ENCODE measurements around the gene ACSF3. TPM values are rescaled to one million over a fixed set of nuclear protein-coding genes. Genes with fewer than 3 reads are reported as not detected.
A peak's percentile ranks its signal among the peaks of the same experiment; 100 is the strongest.

The ACSF3 gene
- total and polyA plus RNA-seq, 2 of the 4 experiments (the other 2 are of a cell fraction), result 9.5 to 14.2 TPM

GRCh38 chr16:89052191-89052889 is 41.3 kb upstream of the ACSF3 start:
- Histone ChIP-seq H3K36me3 (ENCODE audit: control insufficient read depth, insufficient read depth, low read length) (no peaks in the 10 kb centered on the region), H4K8ac (ENCODE audit: low read depth in 2 of 2, low read length in 2 of 2) (no peak overlapping the region), H3K23ac (ENCODE audit: low read depth, low read length) (no peak overlapping the region), H4K5ac (ENCODE audit: low read depth, low read length) (no peak overlapping the region), H3K9me1 (ENCODE audit: insufficient read depth, low read length) (no peaks in the 10 kb centered on the region), H2AK9ac (replicated peaks; ENCODE audit: low read depth, low read length, poor library complexity) (no peak overlapping the region), H3K4me3 (ENCODE audit: insufficient read depth, low read depth, low read length) (peak overlapping the region; percentile 26; the same call in 1 of the 2 replicates), H3K18ac (ENCODE audit: low read depth, low read length) (no peak overlapping the region), H2AK5ac (ENCODE audit: low read depth, low read length) (no peak overlapping the region), H3K9me3 (ENCODE audit: control insufficient read depth, insufficient read depth, low read length) (no peaks in the 10 kb centered on the region), H3K79me1 (ENCODE audit: low read depth in 1 of 2, low read length in 2 of 2) (no peaks in the 10 kb centered on the region), H2BK5ac (ENCODE audit: low read depth, low read length, poor library complexity, severe bottlenecking) (no peak overlapping the region), H3K9ac (ENCODE audit: low read depth, low read length) (no peak overlapping the region), H2BK120ac (ENCODE audit: low read depth, low read length) (no peak overlapping the region), H4K91ac (ENCODE audit: insufficient read depth, low read depth, low read length) (no peak overlapping the region), H2AFZ (replicated peaks; ENCODE audit: low read length, poor library complexity) (peak overlapping the region; percentile 29), H3K27me3 (ENCODE audit: control insufficient read depth, insufficient read depth, low read length) (peaks cover 36% of the 10 kb centered on the region), H3K14ac (replicated peaks; ENCODE audit: low read depth, low read length) (no peak overlapping the region), H3K27ac (ENCODE audit: insufficient read depth, low read length) (no peak overlapping the region; the same call in 1 of the 2 replicates), H3K4ac (ENCODE audit: low read depth, low read length) (no peak overlapping the region), H4K20me1 (ENCODE audit: insufficient read depth, low read length) (no peaks in the 10 kb centered on the region; the same call in 1 of the 2 replicates), H3K4me1 (ENCODE audit: control insufficient read depth, insufficient read depth, low read length) (no peaks in the 10 kb centered on the region), H3K56ac (ENCODE audit: extremely low read depth, insufficient read depth, low read length) (no peak overlapping the region), H2BK15ac (ENCODE audit: low read depth, low read length) (no peak overlapping the region), H3K4me2 (ENCODE audit: low read depth, low read length) (peak overlapping the region; percentile 45; the same call in 1 of the 2 replicates), H2BK20ac (ENCODE audit: low read depth, low read length) (no peak overlapping the region)
- dilution Hi-C loops (cut with HindIII; ENCODE audit: low sequenced_read_pairs, unreplicated experiment), result no loop called here
- 8% methylated on average over 5 of the region's 46 CpGs; no CpG with 5 or more reads in 1 of the 2 experiments for WGBS, 2 experiments (ENCODE audit: extremely low coverage in 2 of 2, insufficient read length in 1 of 2)
- DNase-seq, result no peak
- in situ Hi-C loops (cut with MboI; ENCODE audit: low sequenced_read_pairs), result no loop called here
- intact Hi-C loops (cut with micrococcal nuclease), result no loop called here
- ChIA-PET POLR2A (ENCODE audit: unreplicated experiment) (no interaction called here), CTCF (no interaction called here)
- TF ChIP-seq CTCF (conservative IDR thresholded peaks at IDR 0.05; ENCODE audit: low read depth, low read length) (no peak), RFX5 (IDR thresholded peaks at IDR 0.05; ENCODE audit: low read depth, low read length) (no peak), NFE2L2 (IDR thresholded peaks at IDR 0.05; ENCODE audit: low read depth, low read length) (no peak), ELK1 (IDR thresholded peaks at IDR 0.05; ENCODE audit: borderline replicate concordance, low read depth, low read length) (no peak), RCOR1 (IDR thresholded peaks at IDR 0.05; ENCODE audit: insufficient replicate concordance, low read length) (no peak)
- BruUV-seq (replicated peaks), result no TSS peak
- ATAC-seq (ENCODE audit: low read depth), result no peak
